Measurements from ENCODE around the gene RPTOR.
"Not testable (repeated sequence)": the region's sequence is repeated elsewhere in the genome, so short reads cannot be mapped to it uniquely, and the experiment has no call there.

Gene RPTOR

DNA sequence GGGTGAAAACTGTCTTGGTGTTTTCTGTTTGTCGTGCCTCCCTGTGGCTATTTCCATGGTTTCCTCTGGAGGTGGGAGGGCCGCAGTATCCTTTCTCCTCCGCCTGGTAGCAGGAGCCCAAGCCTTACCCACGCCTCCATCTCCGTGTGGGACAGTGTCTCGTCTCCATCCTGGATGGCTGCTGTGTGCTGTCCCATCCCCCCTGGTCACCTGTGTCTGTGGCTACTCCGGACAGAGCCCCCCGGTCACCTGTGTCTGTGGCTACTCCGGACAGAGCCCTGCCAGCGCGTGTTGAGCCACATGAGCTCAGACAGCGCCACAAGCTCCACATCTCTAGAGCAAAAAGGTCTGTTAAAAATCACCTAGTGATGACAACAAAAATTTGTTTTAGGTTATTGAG, 248.8 kb downstream of the RPTOR start:
- Mint-ChIP-seq H3K4me3 (peak overlapping the region; percentile 39), H3K27me3 (no peaks in the 10 kb centered on the region), H3K36me3 (peaks cover 33% of the 10 kb centered on the region), H3K9me3 (peaks cover 3% of the 10 kb centered on the region), H3K27ac (peak overlapping the region; percentile 94), H3K4me1 (peaks cover 80% of the 10 kb centered on the region)

DNA sequence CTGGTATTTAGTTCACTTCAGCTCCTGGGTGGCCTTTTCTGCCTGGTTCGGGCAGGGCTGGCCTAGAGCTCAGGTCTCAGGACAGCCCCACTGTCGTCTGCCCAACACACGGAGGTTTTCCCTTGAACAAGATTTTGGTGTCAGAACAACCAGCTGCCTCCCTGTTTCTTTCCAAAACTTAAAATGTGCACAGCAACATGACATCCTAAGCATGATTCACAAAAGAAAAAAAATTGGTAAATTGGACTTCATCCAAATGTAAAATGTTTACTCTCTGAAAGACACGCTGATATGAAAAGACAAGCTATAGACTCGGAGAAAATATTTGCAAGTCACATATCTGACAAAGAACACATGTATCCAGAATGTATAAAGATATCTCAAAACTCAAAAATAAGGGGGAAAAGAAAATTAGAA, 249.2 kb downstream of the RPTOR start:
- peak overlapping the region; percentile 94 for H3K27ac Mint-ChIP-seq
- peak overlapping the region; percentile 13 for H3K4me3 Mint-ChIP-seq
- peaks cover 77% of the 10 kb centered on the region for H3K4me1 Mint-ChIP-seq

DNA sequence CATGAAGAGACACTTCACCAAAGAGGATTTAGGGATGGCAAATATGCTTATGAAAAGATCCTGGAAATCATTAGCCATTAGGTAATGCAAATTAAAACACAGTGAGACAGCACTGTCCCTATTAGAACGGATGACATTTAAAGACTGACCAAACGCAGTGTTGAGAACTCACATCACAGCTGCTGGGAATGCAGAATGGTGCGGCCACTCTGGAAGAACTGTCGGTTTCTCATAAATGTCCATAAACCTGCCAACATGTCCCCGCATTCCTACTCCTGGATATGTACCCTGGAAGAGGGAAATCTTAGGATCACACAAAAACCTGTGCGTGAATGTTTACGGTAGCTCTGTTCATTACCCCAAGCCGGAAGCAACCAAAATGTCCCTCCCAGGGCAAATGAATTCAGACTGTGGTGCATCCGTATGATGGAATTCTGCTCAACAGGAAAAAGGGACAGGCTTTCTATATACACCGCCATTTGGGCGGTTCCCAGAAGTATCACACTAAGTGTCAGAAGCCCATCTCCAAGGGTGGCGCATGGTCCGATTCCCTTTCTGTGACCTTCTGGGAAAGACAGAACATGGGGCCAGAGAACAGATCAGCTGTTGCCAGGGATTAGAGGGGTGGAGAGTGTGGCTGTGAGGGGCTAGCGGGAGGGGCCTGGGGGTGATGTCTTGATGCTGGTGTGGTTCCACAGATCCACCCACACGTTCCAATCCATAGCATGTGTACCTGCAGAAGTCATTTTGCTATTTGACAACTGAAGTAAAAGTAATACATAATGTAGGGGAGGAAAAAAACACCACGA, 249.8 kb downstream of the RPTOR start:
- Mint-ChIP-seq H3K36me3 (peaks cover 27% of the 10 kb centered on the region), H3K27me3 (no peaks in the 10 kb centered on the region), H3K4me1 (peaks cover 75% of the 10 kb centered on the region), H3K4me3 (no peak overlapping the region), H3K27ac (peak overlapping the region; percentile 94), H3K9me3 (no peaks in the 10 kb centered on the region)

More for the DNA sequence above, 249.2 kb downstream of the RPTOR start:
- no peaks in the 10 kb centered on the region for H3K9me3 Mint-ChIP-seq
- H3K27me3 Mint-ChIP-seq, result no peaks in the 10 kb centered on the region
- peaks cover 30% of the 10 kb centered on the region for H3K36me3 Mint-ChIP-seq

DNA sequence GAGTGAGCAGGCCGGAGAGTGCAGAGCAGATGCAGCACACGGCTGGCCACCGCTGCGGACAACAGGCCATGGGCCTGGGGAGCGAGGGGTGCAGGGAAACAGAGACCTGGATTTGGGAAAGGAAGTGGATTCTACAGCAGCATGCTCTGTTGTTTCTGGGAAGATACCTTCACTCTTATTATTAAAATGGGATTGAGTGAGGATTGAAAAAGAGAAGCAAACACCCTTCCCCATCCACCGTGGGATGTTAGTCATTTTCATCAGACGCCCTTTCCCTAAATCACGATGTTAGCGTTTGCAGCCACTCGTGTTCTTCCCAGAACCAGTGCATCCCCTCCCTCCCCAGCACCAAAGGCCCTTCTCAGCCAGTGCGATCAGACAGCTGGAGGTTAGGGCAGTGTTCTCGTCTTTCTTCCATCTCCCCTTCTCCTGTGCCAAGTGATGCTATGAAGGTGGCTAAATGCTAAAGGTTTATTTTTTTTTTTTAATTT, 250.5 kb downstream of the RPTOR start:
- no peak overlapping the region for H3K4me3 Mint-ChIP-seq
- no peak overlapping the region for H3K27ac Mint-ChIP-seq
- H3K4me1 Mint-ChIP-seq, result peaks cover 68% of the 10 kb centered on the region
- H3K9me3 Mint-ChIP-seq, result no peaks in the 10 kb centered on the region
- H3K27me3 Mint-ChIP-seq, result no peaks in the 10 kb centered on the region
- peaks cover 26% of the 10 kb centered on the region for H3K36me3 Mint-ChIP-seq

DNA sequence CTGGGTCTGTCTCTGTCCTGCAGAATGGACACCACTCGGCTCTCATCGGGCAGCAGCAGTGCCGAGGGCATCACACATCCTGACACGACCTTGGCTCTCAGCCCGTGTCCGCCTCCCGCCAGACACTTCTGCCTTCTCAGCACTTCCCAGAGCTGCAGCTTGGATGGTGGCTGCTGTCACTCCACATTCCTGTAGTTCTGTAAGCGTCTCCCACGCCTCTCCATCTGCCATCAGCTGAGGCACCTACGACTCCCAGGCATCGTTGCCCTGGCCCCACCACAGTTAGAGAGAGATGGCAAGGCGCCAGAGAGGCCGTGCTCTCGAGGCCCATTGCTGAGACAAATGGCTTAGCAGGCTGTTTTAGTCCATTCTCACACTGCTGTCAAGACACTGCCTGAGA, 251.1 kb downstream of the RPTOR start:
- Mint-ChIP-seq H3K4me3 (no peak overlapping the region), H3K9me3 (no peaks in the 10 kb centered on the region), H3K36me3 (peaks cover 26% of the 10 kb centered on the region), H3K4me1 (peaks cover 62% of the 10 kb centered on the region), H3K27me3 (no peaks in the 10 kb centered on the region), H3K27ac (peak overlapping the region; percentile 59)

DNA sequence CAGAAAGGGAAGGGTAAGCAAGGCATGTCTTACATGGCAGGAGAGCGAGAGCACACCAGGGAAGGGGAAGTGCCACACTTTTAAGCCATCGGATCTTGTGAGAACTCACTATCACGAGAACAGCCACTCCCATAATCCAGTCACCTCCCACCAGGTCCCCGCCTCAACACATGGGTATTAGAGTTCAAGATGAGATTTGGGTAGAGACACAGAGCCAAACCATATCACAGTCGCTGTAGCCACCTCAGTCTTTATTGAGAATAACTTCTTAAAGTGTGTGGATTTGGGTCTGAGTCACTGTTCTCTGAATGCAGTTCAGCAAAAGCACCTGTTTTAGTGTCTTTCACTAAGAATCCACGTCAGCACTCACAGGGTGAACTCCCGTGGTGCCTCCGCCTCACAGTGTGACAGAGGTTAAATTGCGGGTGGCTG, 251.8 kb downstream of the RPTOR start:
- Mint-ChIP-seq H3K4me1 (peaks cover 56% of the 10 kb centered on the region), H3K9me3 (no peaks in the 10 kb centered on the region), H3K4me3 (no peak overlapping the region), H3K36me3 (peaks cover 23% of the 10 kb centered on the region), H3K27ac (peak overlapping the region; percentile 59), H3K27me3 (no peaks in the 10 kb centered on the region)

DNA sequence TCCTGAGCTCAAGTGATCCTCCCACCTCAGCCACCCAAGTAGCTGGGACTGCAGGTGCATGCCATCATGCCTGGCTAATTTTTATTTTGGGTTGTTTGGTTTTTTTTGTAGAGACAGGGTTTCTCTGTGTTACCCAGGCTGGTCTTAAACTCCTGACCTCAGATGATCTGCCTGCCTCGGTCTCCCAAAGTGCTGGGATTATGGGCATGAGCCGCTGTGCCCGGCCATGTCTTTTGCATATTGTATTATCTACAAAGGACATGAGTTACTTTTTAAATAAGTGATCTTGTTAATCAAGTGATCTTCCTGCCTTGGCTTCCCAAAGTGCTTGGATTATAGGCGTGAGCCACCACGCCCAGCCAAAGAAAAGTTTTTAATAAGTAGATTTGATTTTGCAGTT, 252.6 kb downstream of the RPTOR start:
- H3K9me3 Mint-ChIP-seq, H3K4me3 Mint-ChIP-seq, H3K27me3 Mint-ChIP-seq: not testable (repeated sequence)
- peak overlapping the region; percentile 8 for H3K27ac Mint-ChIP-seq
- peaks cover 51% of the 10 kb centered on the region for H3K4me1 Mint-ChIP-seq
- peaks cover 20% of the 10 kb centered on the region for H3K36me3 Mint-ChIP-seq

DNA sequence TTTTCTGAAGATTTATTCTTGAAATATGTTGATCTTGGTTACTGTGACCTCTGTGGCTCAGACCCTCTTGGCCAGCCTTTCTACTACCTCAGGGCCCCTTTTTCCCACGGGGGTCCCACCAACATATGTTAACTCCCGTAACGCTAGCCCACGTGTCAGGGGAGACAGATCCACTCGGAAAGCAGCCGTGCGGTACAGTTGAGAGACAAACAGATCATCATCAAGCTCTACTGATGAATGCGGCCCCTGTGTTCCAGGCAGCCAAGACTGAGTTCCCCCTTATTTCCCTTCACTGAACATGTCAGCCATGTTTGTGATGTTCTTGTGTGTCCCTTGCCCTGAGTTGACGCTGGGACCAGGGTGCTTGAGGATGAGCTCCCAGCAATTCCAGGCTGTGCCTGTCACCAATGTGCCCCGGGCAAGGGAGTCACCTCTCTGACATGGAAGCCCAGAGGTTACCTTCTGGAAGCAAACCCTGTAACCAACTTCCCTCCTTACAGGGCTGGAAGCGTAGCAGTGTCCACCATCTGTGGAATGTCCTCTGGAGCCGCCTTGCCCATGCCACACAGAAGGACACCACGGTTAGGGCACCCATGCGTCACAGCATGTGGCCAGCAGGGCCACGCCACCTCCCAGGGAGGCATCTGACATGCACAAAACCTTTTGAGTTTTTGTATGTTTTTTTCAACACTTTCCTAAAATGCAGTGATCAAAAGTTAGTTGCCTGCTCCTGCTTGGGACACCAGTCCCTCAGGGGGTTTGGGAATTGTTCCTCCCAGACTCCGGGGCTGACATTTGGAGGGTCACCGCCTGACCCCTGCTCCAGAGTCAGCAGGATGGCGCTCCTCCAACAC, 253.3 kb downstream of the RPTOR start:
- Mint-ChIP-seq H3K9me3 (no peaks in the 10 kb centered on the region), H3K27me3 (no peaks in the 10 kb centered on the region), H3K4me1 (peaks cover 44% of the 10 kb centered on the region), H3K27ac (peak overlapping the region; percentile 83), H3K4me3 (no peak overlapping the region), H3K36me3 (peaks cover 20% of the 10 kb centered on the region)

DNA sequence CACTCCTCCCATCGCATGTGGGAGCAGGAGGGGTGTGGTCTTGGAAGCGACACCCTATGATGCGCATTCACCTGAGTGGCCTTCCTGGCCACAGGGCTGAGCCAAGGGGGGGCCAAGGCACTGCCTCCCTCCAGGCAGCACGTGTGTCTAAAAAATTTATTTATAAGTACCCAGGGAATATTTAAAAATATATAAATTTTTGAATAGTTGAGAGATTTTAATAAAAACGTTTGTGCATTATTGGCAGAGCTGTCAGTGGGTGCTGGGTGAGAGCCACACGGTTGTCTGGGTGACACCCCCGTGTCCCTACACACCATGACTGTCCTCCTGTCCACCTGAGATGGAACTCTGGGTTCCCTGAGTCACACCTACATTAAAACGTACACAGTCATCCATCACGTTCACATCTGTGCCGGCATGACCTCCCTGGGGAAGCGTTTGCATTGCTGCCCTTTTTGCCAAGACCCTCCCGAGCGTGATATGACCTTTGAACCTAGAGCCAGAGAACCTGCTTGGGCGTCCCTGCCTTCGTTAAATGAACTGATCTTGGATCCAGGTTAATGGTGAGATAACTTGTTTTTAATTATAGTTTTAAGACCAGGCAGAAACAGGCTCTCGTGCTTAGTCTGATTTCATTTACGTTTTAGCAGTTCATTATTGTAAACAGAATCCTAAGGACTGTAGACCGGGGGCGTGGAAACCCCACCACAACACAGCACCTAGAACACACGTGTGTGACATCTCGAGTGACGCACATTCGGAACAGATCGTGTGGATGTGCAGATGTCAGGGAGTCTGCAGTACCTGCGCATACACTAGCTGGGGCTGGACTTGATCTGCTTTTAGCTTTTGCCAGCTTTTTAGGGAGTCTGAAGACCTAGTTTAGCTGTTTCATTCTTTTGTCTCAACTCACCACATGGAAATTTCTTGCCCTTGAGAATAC, 254.2 kb downstream of the RPTOR start:
- Mint-ChIP-seq H3K27ac (peak overlapping the region; percentile 68), H3K27me3 (no peaks in the 10 kb centered on the region), H3K36me3 (peaks cover 16% of the 10 kb centered on the region), H3K9me3 (no peaks in the 10 kb centered on the region), H3K4me1 (peaks cover 41% of the 10 kb centered on the region), H3K4me3 (no peak overlapping the region)

DNA sequence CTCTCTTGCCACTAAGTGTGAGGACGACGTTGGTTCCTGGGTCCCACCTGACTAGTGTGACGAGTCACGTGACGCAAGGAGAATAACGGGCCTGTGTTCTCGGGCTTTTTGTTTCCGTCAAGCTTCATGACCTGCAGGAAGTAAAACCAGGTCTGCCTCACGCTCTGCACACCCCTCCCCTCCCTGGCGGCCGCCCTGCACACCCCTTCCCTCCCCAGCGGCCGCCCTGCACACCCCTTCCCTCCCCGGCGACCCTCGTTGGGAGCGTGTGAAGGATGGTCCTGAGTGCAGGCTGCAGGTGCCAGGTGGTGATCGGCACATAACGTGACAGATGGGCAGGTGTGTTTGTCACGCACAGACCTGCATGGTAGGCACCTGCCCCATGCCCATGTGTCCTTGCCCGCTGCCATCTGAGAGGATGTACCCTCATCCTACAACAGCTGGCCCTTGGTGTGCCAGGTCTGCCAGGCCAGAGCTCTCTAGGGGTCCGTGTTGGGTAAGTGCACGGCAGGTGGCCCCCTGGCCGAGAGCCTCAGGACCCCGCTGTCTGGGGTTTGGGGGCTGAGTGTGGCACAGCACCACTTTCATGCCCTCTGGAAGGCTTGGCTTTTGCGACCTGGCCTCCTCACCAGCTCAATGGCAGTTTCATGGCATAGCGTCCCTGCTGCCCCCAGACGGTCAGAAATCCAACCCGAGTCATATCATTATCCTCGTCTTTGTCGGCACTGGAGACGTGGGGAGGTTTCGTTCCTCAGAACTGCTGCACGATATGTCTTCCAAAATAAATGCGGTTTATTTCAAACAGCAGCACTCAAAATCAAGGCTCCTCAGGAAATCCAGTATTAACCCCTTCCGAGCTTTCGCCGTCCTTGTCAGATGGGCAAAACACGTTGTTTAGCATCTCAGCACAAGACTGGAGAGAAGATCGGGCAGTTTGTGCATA, 255.2 kb downstream of the RPTOR start:
- peaks cover 43% of the 10 kb centered on the region for H3K4me1 Mint-ChIP-seq
- peak overlapping the region; percentile 27 for H3K27ac Mint-ChIP-seq
- H3K36me3 Mint-ChIP-seq, result peaks cover 11% of the 10 kb centered on the region
- H3K4me3 Mint-ChIP-seq, result no peak overlapping the region
- no peaks in the 10 kb centered on the region for H3K27me3 Mint-ChIP-seq
- no peaks in the 10 kb centered on the region for H3K9me3 Mint-ChIP-seq

DNA sequence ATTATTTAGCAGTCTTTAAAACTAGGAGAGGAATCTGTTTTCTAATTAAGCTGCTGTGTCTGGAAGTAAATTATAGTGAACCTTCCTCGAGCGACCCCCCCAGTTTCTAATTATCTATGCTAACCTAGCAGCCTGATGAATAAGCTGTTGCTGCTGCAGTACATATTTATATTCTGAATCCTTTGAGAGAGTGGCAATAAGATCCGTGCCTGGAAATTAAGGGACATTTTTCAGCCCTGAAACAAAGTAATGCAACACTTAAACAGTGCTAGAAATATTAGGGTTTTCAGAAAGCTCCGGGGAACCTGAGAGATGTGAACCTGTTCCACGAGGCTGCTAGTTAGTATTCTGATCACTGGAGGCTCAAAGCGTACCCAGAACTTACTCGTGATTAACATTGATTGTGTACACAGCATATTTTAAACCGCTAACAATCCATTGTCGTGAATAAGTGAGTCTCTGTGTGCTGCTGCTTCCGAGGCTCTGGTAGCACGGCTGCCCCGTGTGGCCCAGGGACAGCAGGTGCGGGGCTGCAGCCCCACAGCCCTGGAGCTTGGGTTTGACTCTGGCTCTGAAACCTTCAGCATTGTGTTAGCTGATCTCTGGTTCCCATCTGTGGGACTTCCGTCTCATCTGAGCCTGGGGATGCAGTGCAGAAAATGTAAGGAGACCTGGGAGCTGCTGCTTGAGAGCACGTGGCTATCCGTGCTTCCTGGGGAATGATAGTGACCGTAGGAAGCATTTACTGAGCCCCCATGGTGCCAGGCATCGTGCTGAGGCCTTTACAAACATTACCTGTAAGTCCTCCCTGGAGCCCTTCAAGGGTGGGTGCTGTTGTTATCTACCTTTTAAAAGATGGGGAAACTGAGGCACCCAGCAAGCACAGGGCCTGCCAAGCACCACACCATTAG, 256.1 kb downstream of the RPTOR start:
- peaks cover 43% of the 10 kb centered on the region for H3K4me1 Mint-ChIP-seq
- no peaks in the 10 kb centered on the region for H3K9me3 Mint-ChIP-seq
- H3K27me3 Mint-ChIP-seq, result no peaks in the 10 kb centered on the region
- H3K4me3 Mint-ChIP-seq, result no peak overlapping the region
- H3K36me3 Mint-ChIP-seq, result peaks cover 13% of the 10 kb centered on the region
- H3K27ac Mint-ChIP-seq, result peak overlapping the region; percentile 46

DNA sequence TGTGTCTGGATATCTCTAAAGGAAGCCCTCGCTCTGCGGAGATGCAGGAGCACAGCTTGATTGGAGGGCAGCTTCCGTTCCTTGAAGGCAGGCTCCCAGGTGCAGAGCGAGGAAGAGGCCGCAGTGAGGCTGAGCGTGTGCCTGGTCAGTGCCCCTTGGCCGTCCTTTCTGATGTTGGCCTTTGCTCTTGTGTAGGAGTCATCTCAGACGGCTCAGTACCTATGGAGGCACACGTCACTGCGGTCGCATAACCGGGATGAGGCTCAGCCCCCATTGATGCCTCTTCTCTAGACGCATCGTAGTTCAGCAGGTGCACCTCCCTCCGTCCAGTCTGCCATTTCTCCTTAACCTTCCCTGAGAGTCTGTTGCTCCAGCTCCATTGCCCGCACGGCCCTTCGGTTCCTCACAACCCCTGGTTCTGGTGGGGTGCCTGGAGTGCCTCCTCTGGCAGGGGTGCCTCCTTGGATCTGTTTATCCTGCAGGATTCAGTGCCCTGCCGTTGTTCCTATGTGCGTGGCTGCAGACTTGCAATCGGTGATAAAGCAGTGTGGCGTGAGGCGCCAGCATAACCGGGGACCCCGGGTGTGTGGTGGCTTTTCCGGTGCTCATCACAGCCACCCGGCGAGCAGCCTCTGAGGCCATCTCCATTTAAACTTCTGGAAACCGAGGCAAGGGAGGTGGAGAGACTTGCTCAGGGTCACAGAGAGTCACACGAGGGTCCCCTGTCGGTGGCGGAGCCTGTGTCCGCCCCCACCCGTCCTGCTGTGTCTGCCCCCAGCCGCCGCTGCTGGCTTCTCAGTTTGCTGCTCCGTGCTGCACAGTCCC, 258.2 kb downstream of the RPTOR start:
- H3K4me3 Mint-ChIP-seq, result no peak overlapping the region
- no peaks in the 10 kb centered on the region for H3K9me3 Mint-ChIP-seq
- peaks cover 45% of the 10 kb centered on the region for H3K4me1 Mint-ChIP-seq
- H3K27me3 Mint-ChIP-seq, result no peaks in the 10 kb centered on the region
- H3K36me3 Mint-ChIP-seq, result peaks cover 21% of the 10 kb centered on the region
- H3K27ac Mint-ChIP-seq, result peak overlapping the region; percentile 77
